Measurements from ENCODE around the gene VMAC. TPM values are rescaled to one million over a fixed set of nuclear protein-coding genes. Genes with fewer than 3 reads are reported as not detected.
A peak's percentile ranks its signal among the peaks of the same experiment; 100 is the strongest.

The VMAC gene
- total and polyA plus RNA-seq, 2 of the 13 experiments (the other 11 are each of a cell fraction or from before 2014, with no cell fraction given): 2.4 TPM

DNA sequence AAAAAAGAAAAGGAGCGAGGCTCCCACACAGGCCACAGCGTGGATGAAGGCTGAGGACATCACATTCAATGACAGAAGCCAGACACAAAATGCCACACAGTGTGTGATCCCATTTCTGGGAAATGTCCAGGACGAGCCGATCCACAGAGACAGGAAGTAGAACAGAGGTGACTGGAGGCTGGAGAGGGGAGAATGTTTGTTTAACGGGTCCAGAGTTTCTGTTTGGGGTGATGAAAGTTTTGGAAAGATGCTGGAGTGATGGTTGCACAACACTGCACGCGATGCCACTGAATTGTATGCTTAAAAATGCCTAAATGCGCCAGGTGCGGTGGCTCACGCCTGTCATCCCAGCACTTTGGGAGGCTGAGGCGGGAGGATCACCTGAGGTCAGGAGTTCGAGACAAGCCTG, 33.7 kb upstream of the VMAC start (continued):
- TF ChIP-seq ZNF781 (CRISPR knock-in tag; IDR thresholded peaks at IDR 0.05; ENCODE audit: borderline replicate concordance, not compliant biosample characterization) (peak; percentile 57), HMG20A (CRISPR knock-in tag; IDR thresholded peaks at IDR 0.05; ENCODE audit: borderline replicate concordance) (peak; percentile 90), ZNF331 (CRISPR knock-in tag; IDR thresholded peaks at IDR 0.05) (peak; percentile 97), ZBTB20 (CRISPR knock-in tag; IDR thresholded peaks at IDR 0.05; ENCODE audit: borderline replicate concordance, low read depth) (peak; percentile 92), NR3C1 (CRISPR knock-in tag; IDR thresholded peaks at IDR 0.05) (no peak), YEATS2 (CRISPR knock-in tag; IDR thresholded peaks at IDR 0.05; ENCODE audit: borderline replicate concordance) (peak; percentile 70; the same call in 1 of the 2 replicates), PHF5A (CRISPR knock-in tag; IDR thresholded peaks at IDR 0.05; ENCODE audit: low read depth, unreplicated experiment) (peak; percentile 99), ZNF343 (CRISPR knock-in tag; IDR thresholded peaks at IDR 0.05) (peak; percentile 76; the same call in 1 of the 2 replicates), NFKBIZ (CRISPR knock-in tag; IDR thresholded peaks at IDR 0.05) (peak; percentile 82), ZNF839 (CRISPR knock-in tag; IDR thresholded peaks at IDR 0.05; ENCODE audit: borderline replicate concordance) (no peak), ARNT2 (CRISPR knock-in tag; IDR thresholded peaks at IDR 0.05; ENCODE audit: low read depth) (no peak; the same call in 1 of the 2 replicates), YEATS4 (CRISPR knock-in tag; IDR thresholded peaks at IDR 0.05; ENCODE audit: borderline replicate concordance) (peak; percentile 55; the same call in 1 of the 2 replicates), ZNF749 (CRISPR knock-in tag; IDR thresholded peaks at IDR 0.05; ENCODE audit: borderline replicate concordance) (peak; percentile 47; the same call in 1 of the 2 replicates), EHMT2 (IDR thresholded peaks at IDR 0.05; ENCODE audit: borderline replicate concordance, low read depth, low read length) (no peak)
- TF ChIP-seq, protein P1, sequence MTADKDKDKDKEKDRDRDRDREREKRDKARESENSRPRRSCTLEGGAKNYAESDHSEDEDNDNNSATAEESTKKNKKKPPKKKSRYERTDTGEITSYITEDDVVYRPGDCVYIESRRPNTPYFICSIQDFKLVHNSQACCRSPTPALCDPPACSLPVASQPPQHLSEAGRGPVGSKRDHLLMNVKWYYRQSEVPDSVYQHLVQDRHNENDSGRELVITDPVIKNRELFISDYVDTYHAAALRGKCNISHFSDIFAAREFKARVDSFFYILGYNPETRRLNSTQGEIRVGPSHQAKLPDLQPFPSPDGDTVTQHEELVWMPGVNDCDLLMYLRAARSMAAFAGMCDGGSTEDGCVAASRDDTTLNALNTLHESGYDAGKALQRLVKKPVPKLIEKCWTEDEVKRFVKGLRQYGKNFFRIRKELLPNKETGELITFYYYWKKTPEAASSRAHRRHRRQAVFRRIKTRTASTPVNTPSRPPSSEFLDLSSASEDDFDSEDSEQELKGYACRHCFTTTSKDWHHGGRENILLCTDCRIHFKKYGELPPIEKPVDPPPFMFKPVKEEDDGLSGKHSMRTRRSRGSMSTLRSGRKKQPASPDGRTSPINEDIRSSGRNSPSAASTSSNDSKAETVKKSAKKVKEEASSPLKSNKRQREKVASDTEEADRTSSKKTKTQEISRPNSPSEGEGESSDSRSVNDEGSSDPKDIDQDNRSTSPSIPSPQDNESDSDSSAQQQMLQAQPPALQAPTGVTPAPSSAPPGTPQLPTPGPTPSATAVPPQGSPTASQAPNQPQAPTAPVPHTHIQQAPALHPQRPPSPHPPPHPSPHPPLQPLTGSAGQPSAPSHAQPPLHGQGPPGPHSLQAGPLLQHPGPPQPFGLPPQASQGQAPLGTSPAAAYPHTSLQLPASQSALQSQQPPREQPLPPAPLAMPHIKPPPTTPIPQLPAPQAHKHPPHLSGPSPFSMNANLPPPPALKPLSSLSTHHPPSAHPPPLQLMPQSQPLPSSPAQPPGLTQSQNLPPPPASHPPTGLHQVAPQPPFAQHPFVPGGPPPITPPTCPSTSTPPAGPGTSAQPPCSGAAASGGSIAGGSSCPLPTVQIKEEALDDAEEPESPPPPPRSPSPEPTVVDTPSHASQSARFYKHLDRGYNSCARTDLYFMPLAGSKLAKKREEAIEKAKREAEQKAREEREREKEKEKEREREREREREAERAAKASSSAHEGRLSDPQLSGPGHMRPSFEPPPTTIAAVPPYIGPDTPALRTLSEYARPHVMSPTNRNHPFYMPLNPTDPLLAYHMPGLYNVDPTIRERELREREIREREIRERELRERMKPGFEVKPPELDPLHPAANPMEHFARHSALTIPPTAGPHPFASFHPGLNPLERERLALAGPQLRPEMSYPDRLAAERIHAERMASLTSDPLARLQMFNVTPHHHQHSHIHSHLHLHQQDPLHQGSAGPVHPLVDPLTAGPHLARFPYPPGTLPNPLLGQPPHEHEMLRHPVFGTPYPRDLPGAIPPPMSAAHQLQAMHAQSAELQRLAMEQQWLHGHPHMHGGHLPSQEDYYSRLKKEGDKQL (CRISPR knock-in tag; IDR thresholded peaks at IDR 0.05; ENCODE audit: low read depth): peak; percentile 87
- TF ChIP-seq, protein P2, sequence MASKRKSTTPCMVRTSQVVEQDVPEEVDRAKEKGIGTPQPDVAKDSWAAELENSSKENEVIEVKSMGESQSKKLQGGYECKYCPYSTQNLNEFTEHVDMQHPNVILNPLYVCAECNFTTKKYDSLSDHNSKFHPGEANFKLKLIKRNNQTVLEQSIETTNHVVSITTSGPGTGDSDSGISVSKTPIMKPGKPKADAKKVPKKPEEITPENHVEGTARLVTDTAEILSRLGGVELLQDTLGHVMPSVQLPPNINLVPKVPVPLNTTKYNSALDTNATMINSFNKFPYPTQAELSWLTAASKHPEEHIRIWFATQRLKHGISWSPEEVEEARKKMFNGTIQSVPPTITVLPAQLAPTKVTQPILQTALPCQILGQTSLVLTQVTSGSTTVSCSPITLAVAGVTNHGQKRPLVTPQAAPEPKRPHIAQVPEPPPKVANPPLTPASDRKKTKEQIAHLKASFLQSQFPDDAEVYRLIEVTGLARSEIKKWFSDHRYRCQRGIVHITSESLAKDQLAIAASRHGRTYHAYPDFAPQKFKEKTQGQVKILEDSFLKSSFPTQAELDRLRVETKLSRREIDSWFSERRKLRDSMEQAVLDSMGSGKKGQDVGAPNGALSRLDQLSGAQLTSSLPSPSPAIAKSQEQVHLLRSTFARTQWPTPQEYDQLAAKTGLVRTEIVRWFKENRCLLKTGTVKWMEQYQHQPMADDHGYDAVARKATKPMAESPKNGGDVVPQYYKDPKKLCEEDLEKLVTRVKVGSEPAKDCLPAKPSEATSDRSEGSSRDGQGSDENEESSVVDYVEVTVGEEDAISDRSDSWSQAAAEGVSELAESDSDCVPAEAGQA (IDR thresholded peaks at IDR 0.05; ENCODE audit: low read depth): peak; percentile 64; the same call in 1 of the 2 replicates
- TF ChIP-seq, protein P2 (CRISPR knock-in tag; IDR thresholded peaks at IDR 0.05; ENCODE audit: borderline replicate concordance): no peak
- TF ChIP-seq, protein P3, sequence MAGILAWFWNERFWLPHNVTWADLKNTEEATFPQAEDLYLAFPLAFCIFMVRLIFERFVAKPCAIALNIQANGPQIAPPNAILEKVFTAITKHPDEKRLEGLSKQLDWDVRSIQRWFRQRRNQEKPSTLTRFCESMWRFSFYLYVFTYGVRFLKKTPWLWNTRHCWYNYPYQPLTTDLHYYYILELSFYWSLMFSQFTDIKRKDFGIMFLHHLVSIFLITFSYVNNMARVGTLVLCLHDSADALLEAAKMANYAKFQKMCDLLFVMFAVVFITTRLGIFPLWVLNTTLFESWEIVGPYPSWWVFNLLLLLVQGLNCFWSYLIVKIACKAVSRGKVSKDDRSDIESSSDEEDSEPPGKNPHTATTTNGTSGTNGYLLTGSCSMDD (CRISPR knock-in tag; IDR thresholded peaks at IDR 0.05): no peak
